DOHH2 (cell line): ENCODE data around the gene YES1.

Experiments
- CTCF ChIP-seq: fragments of 200-600 bp; sonication (generic); IDR thresholded peaks from one replicate; pipeline ENCODE4 v1.5.1; 2014; ENCODE audit warnings: antibody characterized with exemption, mild to moderate bottlenecking, low read depth, low read length; ENCODE audit not compliant: poor library complexity, severe bottlenecking
- EZH2phosphoT487 ChIP-seq: fragments of 200-600 bp; sonication (generic); IDR thresholded peaks from 2 replicates; pipeline ENCODE4 v1.6.1; 2017; ENCODE audit warnings: borderline replicate concordance, mild to moderate bottlenecking, antibody characterized with exemption, low read length, moderate library complexity, mixed read lengths

- no peak for TF ChIP-seq CTCF
- TF ChIP-seq EZH2phosphoT487, result no peak
Measured at GRCh38 chr18:688323-688722, 123.7 kb downstream of the YES1 start.
